HG02884 (cell line): ENCODE results near the gene TAF4B.
"Not testable (repeated sequence)": the region's sequence is repeated elsewhere in the genome, so short reads cannot be mapped to it uniquely, and the experiment has no call there.

Experiments used
- ATAC-seq: cut with Tn5 transposase; IDR thresholded peaks from one replicate; pipeline ENCODE4 v1.9.1; 2021; ENCODE audit warnings: mild to moderate bottlenecking, moderate library complexity; ENCODE audit not compliant: unreplicated experiment

Gene TAF4B

GRCh38 chr18:26370037-26370436, 143.8 kb downstream of the TAF4B start:
- ATAC-seq = no peak

- no peak for ATAC-seq
These were observed 149.9 kb downstream of the TAF4B start for GRCh38 chr18:26376105-26376504.

GRCh38 chr18:26378701-26379100, 152.5 kb downstream of the TAF4B start:
- ATAC-seq = no peak

GRCh38 chr18:26381555-26381954, 155.3 kb downstream of the TAF4B start:
- not testable (repeated sequence) for ATAC-seq

- ATAC-seq = no peak
These were observed 157.4 kb downstream of the TAF4B start for GRCh38 chr18:26383454-26384270.

- no peak for ATAC-seq
These were observed 159.8 kb downstream of the TAF4B start for GRCh38 chr18:26386002-26386401.

- no peak for ATAC-seq
These were observed 160.2 kb downstream of the TAF4B start for GRCh38 chr18:26386441-26386840.

- ATAC-seq = no peak
These were observed 167.9 kb downstream of the TAF4B start for GRCh38 chr18:26394047-26394654.

GRCh38 chr18:26397019-26397418, 170.8 kb downstream of the TAF4B start:
- ATAC-seq = no peak

- no peak for ATAC-seq
These were observed 177.2 kb downstream of the TAF4B start for GRCh38 chr18:26403491-26403890.

GRCh38 chr18:26405190-26405801, 179.1 kb downstream of the TAF4B start:
- peak; percentile 64 for ATAC-seq

GRCh38 chr18:26406324-26406723, 180.1 kb downstream of the TAF4B start:
- no peak for ATAC-seq

GRCh38 chr18:26406854-26407517, 180.7 kb downstream of the TAF4B start:
- ATAC-seq = no peak

- ATAC-seq = no peak
These were observed 181.7 kb downstream of the TAF4B start for GRCh38 chr18:26407736-26408601.

GRCh38 chr18:26409091-26409490, 182.8 kb downstream of the TAF4B start:
- ATAC-seq = no peak

- ATAC-seq = no peak
These were observed 188.7 kb downstream of the TAF4B start for GRCh38 chr18:26414901-26415440.

GRCh38 chr18:26415631-26416030, 189.4 kb downstream of the TAF4B start:
- ATAC-seq = no peak

- ATAC-seq = no peak
These were observed 190.5 kb downstream of the TAF4B start for GRCh38 chr18:26416652-26417150.

- ATAC-seq = no peak
These were observed 190.9 kb downstream of the TAF4B start for GRCh38 chr18:26417190-26417589.

GRCh38 chr18:26418225-26418624, 192.0 kb downstream of the TAF4B start:
- no peak for ATAC-seq
